HepG2 (cell line): ENCODE data around the gene PPP1R13L. TPM values are rescaled to one million over a fixed set of nuclear protein-coding genes. Genes with fewer than 3 reads are reported as not detected.
A peak's percentile ranks its signal among the peaks of the same experiment; 100 is the strongest.

Source experiments
- BCL6 ChIP-seq: IDR thresholded peaks from 2 replicates; pipeline ENCODE4 v1.6.1; 2016; ENCODE audit warnings: missing genetic modification reagents, missing compliant biosample characterization
- ERF ChIP-seq: IDR thresholded peaks from 2 replicates; pipeline ENCODE4 v1.6.1; 2018; ENCODE audit warnings: missing biosample characterization, missing genetic modification reagents
- HIVEP1 ChIP-seq: sonication (generic); formaldehyde crosslinking; IDR thresholded peaks from 2 replicates; pipeline ENCODE4 v1.4.0; 2020; ENCODE audit warnings: mild to moderate bottlenecking, missing genetic modification reagents
- KAT2B ChIP-seq: fragments of 150-350 bp; IDR thresholded peaks from 2 replicates; pipeline ENCODE4 v1.6.1; 2014; ENCODE audit warnings: low read depth, low read length, borderline replicate concordance
- KDM2A ChIP-seq: sonication (generic); formaldehyde crosslinking; IDR thresholded peaks from 2 replicates; pipeline ENCODE4 v1.4.0; 2020; ENCODE audit warnings: low read depth, missing genetic modification reagents, borderline replicate concordance
- KLF12 ChIP-seq: sonication (generic); formaldehyde crosslinking; IDR thresholded peaks from 2 replicates; pipeline ENCODE4 v1.4.0; 2020; ENCODE audit warnings: missing genetic modification reagents, borderline replicate concordance
- MTA3 ChIP-seq: sonication (generic); formaldehyde crosslinking; IDR thresholded peaks from 2 replicates; pipeline ENCODE4 v1.4.0; 2020; ENCODE audit warnings: missing genetic modification reagents
- NCOA1 ChIP-seq: sonication (generic); formaldehyde crosslinking; IDR thresholded peaks from 2 replicates; pipeline ENCODE4 v1.9.0; 2021; ENCODE audit warnings: missing genetic modification reagents
- SALL2 ChIP-seq: sonication (generic); formaldehyde crosslinking; IDR thresholded peaks from 2 replicates; pipeline ENCODE4 v1.8.1; 2023; ENCODE audit warnings: mild to moderate bottlenecking, missing genetic modification reagents, inconsistent platforms
- SATB2 ChIP-seq: sonication (generic); formaldehyde crosslinking; IDR thresholded peaks from 2 replicates; pipeline ENCODE4 v1.5.0; 2020; ENCODE audit warnings: missing genetic modification reagents
- SP5 ChIP-seq: IDR thresholded peaks from 2 replicates; pipeline ENCODE4 v1.6.1; 2016; ENCODE audit warnings: low read depth, borderline replicate concordance
- ZNF598 ChIP-seq: sonication (generic); formaldehyde crosslinking; IDR thresholded peaks from 2 replicates; pipeline ENCODE4 v1.5.1; 2020; ENCODE audit warnings: mild to moderate bottlenecking, missing genetic modification reagents, borderline replicate concordance
- ZNF777 ChIP-seq: sonication (generic); formaldehyde crosslinking; IDR thresholded peaks from 2 replicates; pipeline ENCODE4 v1.4.0; 2020; ENCODE audit warnings: missing genetic modification reagents
- ZNF792 ChIP-seq: IDR thresholded peaks from 2 replicates; pipeline ENCODE4 v1.6.1; 2016
- polyA plus RNA-seq, 8 experiments: library from polyadenylated mRNA; depleted of rRNA in 3 of 8; stranded (reverse) in 7 of 8; unstranded in 1 of 8; fragments of >200 nt; fragmentation: Illumina TruSeq in 4 of 8; extraction: Trizol in 4 of 8; gene quantifications; 2 replicates each; pipeline versions ENCODE4 v1.2.1 to v1.2.3, GENCODE V29; 2011 to 2016; ENCODE audit warnings: low read depth in 4 of 8, missing spikeins in 1 of 8, mixed read lengths in 1 of 8; ENCODE audit not compliant: insufficient read depth in 1 of 8
- total RNA-seq, 5 experiments: library from RNA; depleted of rRNA; stranded (reverse); fragments of >200 nt; fragmentation: Illumina TruSeq; extraction: Trizol; gene quantifications; 2 replicates each; pipeline ENCODE4 v1.2.3, GENCODE V29; 2016; ENCODE audit warnings: low read depth in 1 of 5
- TF ChIP-seq, protein P1 (sequence below): sonication (generic); formaldehyde crosslinking; IDR thresholded peaks from 2 replicates; pipeline ENCODE4 v1.4.0; 2020; ENCODE audit warnings: missing genetic modification reagents
- TF ChIP-seq, protein P2 (sequence below): sonication (generic); formaldehyde crosslinking; IDR thresholded peaks from 2 replicates; pipeline ENCODE4 v1.5.0; 2020; ENCODE audit warnings: mild to moderate bottlenecking, missing genetic modification reagents
- TF ChIP-seq, protein P3 (sequence below): sonication (generic); formaldehyde crosslinking; IDR thresholded peaks from 2 replicates; pipeline ENCODE4 v1.4.0; 2020; ENCODE audit warnings: low read depth, mild to moderate bottlenecking, missing genetic modification reagents

Gene PPP1R13L
- total and polyA plus RNA-seq, 2 of the 13 experiments (the other 11 are each of a cell fraction or from before 2014, with no cell fraction given), result 1.3 to 6.6 TPM

DNA sequence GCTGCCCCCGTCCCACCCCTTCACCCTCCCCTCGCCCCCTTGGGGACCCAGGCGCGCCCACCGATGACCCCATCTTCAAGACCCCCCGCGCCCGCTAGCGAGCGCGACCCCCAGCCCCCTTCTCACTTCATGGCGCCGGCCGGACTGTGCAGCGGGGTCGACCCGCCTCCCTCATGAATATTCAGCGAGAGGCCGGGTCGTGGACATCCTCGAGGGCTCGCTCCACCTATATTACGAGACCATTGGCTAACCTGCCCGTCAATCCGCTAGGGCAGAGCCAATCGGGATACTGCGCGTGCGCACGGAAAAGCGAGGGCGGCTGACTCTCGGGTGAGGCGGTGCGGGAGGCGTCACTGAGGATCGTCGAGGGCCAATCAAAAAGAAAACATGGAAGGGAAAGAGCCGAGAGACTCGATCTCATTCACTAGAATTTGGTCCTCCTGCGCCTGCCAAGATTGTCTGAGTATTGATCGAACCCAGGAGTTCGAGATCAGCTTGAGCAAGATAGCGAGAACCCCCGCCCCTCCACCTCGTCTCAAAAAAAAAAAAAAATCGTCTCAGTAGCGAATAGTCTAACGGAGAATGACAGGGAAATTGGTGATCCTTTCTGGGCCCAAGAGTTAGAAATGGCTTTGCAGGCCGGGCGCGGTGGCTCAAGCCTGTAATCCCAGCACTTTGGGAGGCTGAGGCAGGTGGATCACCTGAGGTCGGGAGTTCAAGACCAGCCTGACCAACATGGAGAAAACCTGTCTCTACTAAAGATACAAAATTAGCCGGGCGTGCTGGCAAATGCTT lies 34.3 kb downstream of the PPP1R13L start, which contains the start of gene ERCC2 (continued):
- TF ChIP-seq MTA3 (CRISPR knock-in tag) (no peak), KLF12 (CRISPR knock-in tag) (no peak), KDM2A (CRISPR knock-in tag) (peak; percentile 10; the same call in 1 of the 2 replicates), ZNF598 (CRISPR knock-in tag) (no peak), NCOA1 (no peak), HIVEP1 (no peak), ZNF792 (CRISPR knock-in tag) (no peak), BCL6 (CRISPR knock-in tag) (no peak), KAT2B (no peak), SP5 (no peak), SATB2 (CRISPR knock-in tag) (no peak), ERF (CRISPR knock-in tag) (no peak), SALL2 (CRISPR knock-in tag) (no peak), ZNF777 (CRISPR knock-in tag) (no peak)
- TF ChIP-seq, protein P1, sequence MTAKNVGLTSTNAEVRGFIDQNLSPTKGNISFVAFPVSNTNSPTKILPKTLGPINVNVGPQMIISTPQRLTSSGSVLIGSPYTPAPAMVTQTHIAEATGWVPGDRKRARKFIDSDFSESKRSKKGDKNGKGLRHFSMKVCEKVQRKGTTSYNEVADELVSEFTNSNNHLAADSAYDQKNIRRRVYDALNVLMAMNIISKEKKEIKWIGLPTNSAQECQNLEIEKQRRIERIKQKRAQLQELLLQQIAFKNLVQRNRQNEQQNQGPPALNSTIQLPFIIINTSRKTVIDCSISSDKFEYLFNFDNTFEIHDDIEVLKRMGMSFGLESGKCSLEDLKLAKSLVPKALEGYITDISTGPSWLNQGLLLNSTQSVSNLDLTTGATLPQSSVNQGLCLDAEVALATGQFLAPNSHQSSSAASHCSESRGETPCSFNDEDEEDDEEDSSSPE, result no peak; the same call in 1 of the 2 replicates
- TF ChIP-seq, protein P2, sequence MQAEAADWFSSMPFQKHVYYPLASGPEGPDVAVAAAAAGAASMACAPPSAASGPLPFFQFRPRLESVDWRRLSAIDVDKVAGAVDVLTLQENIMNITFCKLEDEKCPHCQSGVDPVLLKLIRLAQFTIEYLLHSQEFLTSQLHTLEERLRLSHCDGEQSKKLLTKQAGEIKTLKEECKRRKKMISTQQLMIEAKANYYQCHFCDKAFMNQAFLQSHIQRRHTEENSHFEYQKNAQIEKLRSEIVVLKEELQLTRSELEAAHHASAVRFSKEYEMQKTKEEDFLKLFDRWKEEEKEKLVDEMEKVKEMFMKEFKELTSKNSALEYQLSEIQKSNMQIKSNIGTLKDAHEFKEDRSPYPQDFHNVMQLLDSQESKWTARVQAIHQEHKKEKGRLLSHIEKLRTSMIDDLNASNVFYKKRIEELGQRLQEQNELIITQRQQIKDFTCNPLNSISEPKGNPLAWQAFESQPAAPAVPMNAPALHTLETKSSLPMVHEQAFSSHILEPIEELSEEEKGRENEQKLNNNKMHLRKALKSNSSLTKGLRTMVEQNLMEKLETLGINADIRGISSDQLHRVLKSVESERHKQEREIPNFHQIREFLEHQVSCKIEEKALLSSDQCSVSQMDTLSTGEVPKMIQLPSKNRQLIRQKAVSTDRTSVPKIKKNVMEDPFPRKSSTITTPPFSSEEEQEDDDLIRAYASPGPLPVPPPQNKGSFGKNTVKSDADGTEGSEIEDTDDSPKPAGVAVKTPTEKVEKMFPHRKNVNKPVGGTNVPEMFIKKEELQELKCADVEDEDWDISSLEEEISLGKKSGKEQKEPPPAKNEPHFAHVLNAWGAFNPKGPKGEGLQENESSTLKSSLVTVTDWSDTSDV (CRISPR knock-in tag), result no peak
- TF ChIP-seq, protein P3, sequence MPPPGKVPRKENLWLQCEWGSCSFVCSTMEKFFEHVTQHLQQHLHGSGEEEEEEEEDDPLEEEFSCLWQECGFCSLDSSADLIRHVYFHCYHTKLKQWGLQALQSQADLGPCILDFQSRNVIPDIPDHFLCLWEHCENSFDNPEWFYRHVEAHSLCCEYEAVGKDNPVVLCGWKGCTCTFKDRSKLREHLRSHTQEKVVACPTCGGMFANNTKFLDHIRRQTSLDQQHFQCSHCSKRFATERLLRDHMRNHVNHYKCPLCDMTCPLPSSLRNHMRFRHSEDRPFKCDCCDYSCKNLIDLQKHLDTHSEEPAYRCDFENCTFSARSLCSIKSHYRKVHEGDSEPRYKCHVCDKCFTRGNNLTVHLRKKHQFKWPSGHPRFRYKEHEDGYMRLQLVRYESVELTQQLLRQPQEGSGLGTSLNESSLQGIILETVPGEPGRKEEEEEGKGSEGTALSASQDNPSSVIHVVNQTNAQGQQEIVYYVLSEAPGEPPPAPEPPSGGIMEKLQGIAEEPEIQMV (CRISPR knock-in tag), result no peak
